ENCODE results near the gene POLR1G.

DNA sequence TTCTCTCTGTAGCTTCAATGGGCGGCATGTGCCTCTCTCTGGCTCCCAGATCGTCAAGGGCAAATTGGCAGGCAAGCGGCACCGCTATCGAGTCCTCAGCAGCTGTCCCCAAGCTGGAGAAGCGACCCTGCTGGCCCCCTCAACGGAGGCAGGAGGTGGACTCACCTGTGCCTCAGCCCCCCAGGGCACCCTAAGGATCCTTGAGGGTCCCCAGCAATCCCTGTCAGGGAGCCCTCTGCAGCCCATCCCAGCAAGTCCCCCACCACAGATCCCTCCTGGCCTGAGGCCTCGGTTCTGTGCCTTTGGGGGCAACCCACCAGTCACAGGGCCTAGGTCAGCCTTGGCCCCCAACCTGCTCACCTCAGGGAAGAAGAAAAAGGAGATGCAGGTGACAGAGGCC is 1.7 kb downstream of the POLR1G start:
- TF ChIP-seq POLR2A (IDR thresholded peaks at IDR 0.05) = no peak
- TF ChIP-seq, protein P1, sequence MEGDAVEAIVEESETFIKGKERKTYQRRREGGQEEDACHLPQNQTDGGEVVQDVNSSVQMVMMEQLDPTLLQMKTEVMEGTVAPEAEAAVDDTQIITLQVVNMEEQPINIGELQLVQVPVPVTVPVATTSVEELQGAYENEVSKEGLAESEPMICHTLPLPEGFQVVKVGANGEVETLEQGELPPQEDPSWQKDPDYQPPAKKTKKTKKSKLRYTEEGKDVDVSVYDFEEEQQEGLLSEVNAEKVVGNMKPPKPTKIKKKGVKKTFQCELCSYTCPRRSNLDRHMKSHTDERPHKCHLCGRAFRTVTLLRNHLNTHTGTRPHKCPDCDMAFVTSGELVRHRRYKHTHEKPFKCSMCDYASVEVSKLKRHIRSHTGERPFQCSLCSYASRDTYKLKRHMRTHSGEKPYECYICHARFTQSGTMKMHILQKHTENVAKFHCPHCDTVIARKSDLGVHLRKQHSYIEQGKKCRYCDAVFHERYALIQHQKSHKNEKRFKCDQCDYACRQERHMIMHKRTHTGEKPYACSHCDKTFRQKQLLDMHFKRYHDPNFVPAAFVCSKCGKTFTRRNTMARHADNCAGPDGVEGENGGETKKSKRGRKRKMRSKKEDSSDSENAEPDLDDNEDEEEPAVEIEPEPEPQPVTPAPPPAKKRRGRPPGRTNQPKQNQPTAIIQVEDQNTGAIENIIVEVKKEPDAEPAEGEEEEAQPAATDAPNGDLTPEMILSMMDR (IDR thresholded peaks at IDR 0.05) = no peak
